GM19240 (cell line): ENCODE measurements around the gene ADCK2.
"Not testable (repeated sequence)": the region's sequence is repeated elsewhere in the genome, so short reads cannot be mapped to it uniquely, and the experiment has no call there.

ENCODE experiments used
- DNase-seq: peaks from one replicate; pipeline ENCODE4 v3.0.0; 2011; ENCODE audit warnings: low spot score; ENCODE audit not compliant: insufficient read length

The ADCK2 gene

GRCh38 chr7:140673063-140673773 lies 473 bp downstream of the ADCK2 start:
- peak; percentile 29 for DNase-seq

- no peak for DNase-seq
Measured at GRCh38 chr7:140673774-140674155, 1.0 kb downstream of the ADCK2 start.

GRCh38 chr7:140674356-140674800 lies 1.6 kb downstream of the ADCK2 start:
- DNase-seq: no peak

- DNase-seq: no peak
Measured at GRCh38 chr7:140674899-140675701, 2.4 kb downstream of the ADCK2 start.

GRCh38 chr7:140675726-140676125 lies 3.0 kb downstream of the ADCK2 start:
- no peak for DNase-seq

GRCh38 chr7:140676306-140676705 lies 3.6 kb downstream of the ADCK2 start:
- DNase-seq: peak; percentile 61

- DNase-seq: not testable (repeated sequence)
Measured at GRCh38 chr7:140676956-140677355, 4.2 kb downstream of the ADCK2 start.

GRCh38 chr7:140677496-140677895 lies 4.8 kb downstream of the ADCK2 start:
- no peak for DNase-seq

GRCh38 chr7:140678081-140678815 lies 5.5 kb downstream of the ADCK2 start:
- DNase-seq: no peak

GRCh38 chr7:140678816-140679130 lies 6.0 kb downstream of the ADCK2 start:
- DNase-seq: no peak

GRCh38 chr7:140679186-140679585 lies 6.4 kb downstream of the ADCK2 start:
- DNase-seq: no peak

- DNase-seq: no peak
Measured at GRCh38 chr7:140680886-140681285, 8.1 kb downstream of the ADCK2 start.

GRCh38 chr7:140681766-140682165 lies 9.0 kb downstream of the ADCK2 start:
- DNase-seq: no peak

- DNase-seq: no peak
Measured at GRCh38 chr7:140683657-140684056, 10.9 kb downstream of the ADCK2 start.

GRCh38 chr7:140684066-140684950 lies 11.6 kb downstream of the ADCK2 start:
- DNase-seq: no peak

GRCh38 chr7:140685407-140686087 lies 12.8 kb downstream of the ADCK2 start:
- no peak for DNase-seq

- no peak for DNase-seq
Measured at GRCh38 chr7:140686921-140687320, 14.2 kb downstream of the ADCK2 start.

GRCh38 chr7:140688341-140688740 lies 15.6 kb downstream of the ADCK2 start:
- DNase-seq: no peak

GRCh38 chr7:140689199-140690152 lies 16.7 kb downstream of the ADCK2 start:
- DNase-seq: no peak
